H1 (cell line): ENCODE results near the gene DCAF7. TPM values are rescaled to one million over a fixed set of nuclear protein-coding genes. Genes with fewer than 3 reads are reported as not detected.
A peak's percentile ranks its signal among the peaks of the same experiment; 100 is the strongest.

Experiments
- CTCF ChIA-PET: fragments of 300-600 bp; sonication (Branson Sonifier 250); formaldehyde crosslinking; loops from one replicate; lab custom pipeline; 2021; ENCODE audit not compliant: partially characterized antibody; lab: Charles Lee
- POLR2A ChIA-PET: fragments of 300-600 bp; sonication (Branson Sonifier 250); formaldehyde crosslinking; loops from one replicate; lab custom pipeline; 2021; ENCODE audit warnings: inconsistent platforms; ENCODE audit not compliant: partially characterized antibody; lab: Charles Lee
- DNase-seq, 2 experiments: peaks; one replicate each; pipeline versions ENCODE4 v3.0.0 to v3.0.0-alpha.2; 2010 to 2022; ENCODE audit warnings: low spot score in 2 of 2, low read depth in 1 of 2, mixed read lengths in 1 of 2
- FAIRE-seq: peaks from 2 replicates; lab custom pipeline; 2011; peaks lifted over from hg19 to GRCh38; lab: Jason Lieb, UNC
- H2AFZ ChIP-seq: 2 replicates; pipeline ENCODE4 v1.8.1; 2012; ENCODE audit warnings: low read length, inconsistent platforms
- H2AK5ac ChIP-seq: 2 replicates; pipeline ENCODE4 v1.6.1; 2013; ENCODE audit warnings: low read depth, low read length
- H2BK120ac ChIP-seq: replicated peaks from 2 replicates; pipeline ENCODE3; 2013; ENCODE audit warnings: low read depth, low read length, inconsistent platforms
- H2BK12ac ChIP-seq: 2 replicates; pipeline ENCODE4 v1.6.1; 2013; ENCODE audit warnings: low read depth, low read length
- H2BK15ac ChIP-seq: 2 replicates; pipeline ENCODE4 v1.6.1; 2013; ENCODE audit warnings: low read length
- H2BK20ac ChIP-seq: 2 replicates; pipeline ENCODE4 v1.6.1; 2013; ENCODE audit warnings: low read length
- H2BK5ac ChIP-seq: 2 replicates; pipeline ENCODE4 v1.6.1; 2013; ENCODE audit warnings: low read depth, low read length
- H3K14ac ChIP-seq: 2 replicates; pipeline ENCODE4 v1.6.1; 2013; ENCODE audit warnings: inconsistent platforms; ENCODE audit not compliant: insufficient read length
- H3K18ac ChIP-seq: 2 replicates; pipeline ENCODE4 v1.6.1; 2013; ENCODE audit warnings: low read length; ENCODE audit errors: extremely low read depth
- H3K23ac ChIP-seq: 2 replicates; pipeline ENCODE4 v1.6.1; 2013; ENCODE audit warnings: inconsistent platforms; ENCODE audit not compliant: insufficient read length
- H3K23me2 ChIP-seq: 2 replicates; pipeline ENCODE4 v1.6.1; 2013; ENCODE audit warnings: low read depth, low read length
- H3K27ac ChIP-seq: 2 replicates; pipeline ENCODE4 v1.6.1; 2011; ENCODE audit warnings: low read depth, low read length, inconsistent platforms
- H3K27me3 ChIP-seq, 4 experiments: replicated peaks in 1 of 4; 1 replicate in 1 of 4; 2 replicates in 3 of 4; pipeline versions ENCODE4 v1.6.1 to v1.8.1; 2011 to 2013; ENCODE audit warnings: low read length in 3 of 4, mild to moderate bottlenecking in 3 of 4, inconsistent platforms in 2 of 4, mixed read lengths in 2 of 4, moderate library complexity in 1 of 4; ENCODE audit not compliant: control insufficient read depth in 3 of 4, insufficient read depth in 3 of 4; ENCODE audit errors: extremely low read depth in 1 of 4
- H3K36me3 ChIP-seq, 4 experiments: 2 replicates each; pipeline versions ENCODE4 v1.6.1 to v1.8.1; 2011 to 2013; ENCODE audit warnings: mild to moderate bottlenecking in 4 of 4, low read length in 3 of 4, moderate library complexity in 2 of 4, control low read depth in 1 of 4, inconsistent platforms in 1 of 4; ENCODE audit not compliant: insufficient read depth in 4 of 4, control insufficient read depth in 2 of 4
- H3K4ac ChIP-seq: replicated peaks from 2 replicates; pipeline ENCODE3; 2013; ENCODE audit warnings: low read length, low read depth, mixed read lengths, inconsistent platforms; ENCODE audit not compliant: insufficient read length
- H3K4me1 ChIP-seq, 4 experiments: replicated peaks in 1 of 4; 1 replicate in 1 of 4; 2 replicates in 3 of 4; pipeline versions ENCODE4 v1.6.1 to v1.8.1; 2011 to 2013; ENCODE audit warnings: low read length in 3 of 4, inconsistent platforms in 2 of 4, mixed read lengths in 1 of 4; ENCODE audit not compliant: insufficient read depth in 4 of 4, control insufficient read depth in 3 of 4
- H3K4me2 ChIP-seq, 2 experiments: 2 replicates each; pipeline versions ENCODE4 v1.6.1 to v1.8.1; 2011 to 2013; ENCODE audit warnings: low read depth in 2 of 2, low read length in 2 of 2, control low read depth in 1 of 2, inconsistent platforms in 1 of 2, mild to moderate bottlenecking in 1 of 2; ENCODE audit not compliant: insufficient read depth in 1 of 2
- H3K4me3 ChIP-seq, 4 experiments: fragments of 200-600, 300-600 bp in 1 of 4; sonication (generic), shearing (Covaris generic), sonication (Bioruptor Twin) in 1 of 4; 2 replicates each; pipeline versions ENCODE4 v1.5.1 to v1.8.1; 2011 to 2016; ENCODE audit warnings: low read length in 4 of 4, low read depth in 3 of 4, control low read depth in 2 of 4, inconsistent platforms in 2 of 4, mild to moderate bottlenecking in 2 of 4, mixed read lengths in 1 of 4, moderate library complexity in 1 of 4; ENCODE audit not compliant: insufficient read depth in 2 of 4; ENCODE audit errors: extremely low read depth in 1 of 4
- H3K56ac ChIP-seq: replicated peaks from 2 replicates; pipeline ENCODE3; 2013; ENCODE audit warnings: low read depth, mild to moderate bottlenecking, mixed read lengths, low read length, inconsistent platforms; ENCODE audit not compliant: insufficient read length
- H3K79me1 ChIP-seq: 2 replicates; pipeline ENCODE4 v1.6.1; 2013; ENCODE audit warnings: low read depth, low read length, control low read depth
- H3K79me2 ChIP-seq, 2 experiments: 2 replicates each; pipeline versions ENCODE4 v1.6.1 to v1.8.1; 2012 to 2013; ENCODE audit warnings: low read length in 2 of 2, mild to moderate bottlenecking in 2 of 2, inconsistent platforms in 1 of 2; ENCODE audit not compliant: insufficient read depth in 2 of 2, control insufficient read depth in 1 of 2
- H3K9ac ChIP-seq, 4 experiments: replicated peaks in 1 of 4; 1 replicate in 1 of 4; 2 replicates in 3 of 4; pipeline versions ENCODE4 v1.6.1 to v1.8.1; 2011 to 2013; ENCODE audit warnings: low read depth in 3 of 4, low read length in 3 of 4, control low read depth in 2 of 4, mild to moderate bottlenecking in 2 of 4, moderate library complexity in 2 of 4, inconsistent platforms in 1 of 4; ENCODE audit errors: extremely low read depth in 1 of 4
- H3K9me3 ChIP-seq, 2 experiments: 2 replicates each; pipeline versions ENCODE4 v1.6.1 to v1.8.1; 2012 to 2013; ENCODE audit warnings: mild to moderate bottlenecking in 2 of 2, moderate library complexity in 2 of 2, control low read depth in 1 of 2, inconsistent platforms in 1 of 2, low read depth in 1 of 2, low read length in 1 of 2, mixed read lengths in 1 of 2; ENCODE audit not compliant: insufficient read depth in 2 of 2
- H4K20me1 ChIP-seq, 2 experiments: replicated peaks in 1 of 2; 2 replicates each; pipeline versions ENCODE3 to v1.8.1; 2011 to 2013; ENCODE audit warnings: inconsistent platforms in 2 of 2, low read length in 2 of 2, mild to moderate bottlenecking in 1 of 2; ENCODE audit not compliant: insufficient read depth in 2 of 2, control insufficient read depth in 1 of 2
- H4K5ac ChIP-seq: 2 replicates; pipeline ENCODE4 v1.6.1; 2013; ENCODE audit warnings: low read length, low read depth, mixed read lengths, inconsistent platforms; ENCODE audit not compliant: insufficient read length
- H4K8ac ChIP-seq: 2 replicates; pipeline ENCODE4 v1.8.0; 2013; ENCODE audit warnings: mild to moderate bottlenecking, moderate library complexity, low read length, inconsistent platforms; ENCODE audit not compliant: insufficient read depth; ENCODE audit errors: extremely low read depth
- H4K91ac ChIP-seq: replicated peaks from 2 replicates; pipeline ENCODE3; 2013; ENCODE audit warnings: low read length, mixed read lengths, inconsistent platforms; ENCODE audit not compliant: insufficient read length
- CTCF ChIP-seq, 3 experiments: IDR thresholded peaks; 1 replicate in 2 of 3; 2 replicates in 1 of 3; pipeline versions ENCODE4 v1.5.1 to v1.6.1; 2011; ENCODE audit warnings: low read length in 3 of 3, mild to moderate bottlenecking in 3 of 3, inconsistent platforms in 2 of 3, low read depth in 1 of 3, moderate library complexity in 1 of 3; ENCODE audit not compliant: insufficient read depth in 1 of 3; ENCODE audit errors: control extremely low read depth in 1 of 3
- HDAC2 ChIP-seq, 2 experiments: fragments of 300-600 bp in 1 of 2; sonication (generic) in 1 of 2; IDR thresholded peaks; 2 replicates each; pipeline ENCODE4 v1.6.1; 2011 to 2012; ENCODE audit warnings: low read depth in 2 of 2, low read length in 2 of 2, mild to moderate bottlenecking in 2 of 2, moderate library complexity in 2 of 2, borderline replicate concordance in 1 of 2, inconsistent platforms in 1 of 2
- KDM4A ChIP-seq: IDR thresholded peaks from one replicate; pipeline ENCODE4 v1.7.1; 2012; ENCODE audit warnings: low read depth, mild to moderate bottlenecking, moderate library complexity, low read length, inconsistent platforms; ENCODE audit not compliant: severe bottlenecking
- SP2 ChIP-seq: IDR thresholded peaks from 2 replicates; pipeline ENCODE4 v1.6.1; 2012; ENCODE audit warnings: mild to moderate bottlenecking, low read length, inconsistent platforms
- WGBS, 2 experiments: shearing (Covaris generic) in 1 of 2; methylation state at CpG; one replicate each; pipeline versions ENCODE4 v1.1.6 to v1.1.7; 2013 to 2015; ENCODE audit warnings: low lambda C conversion rate in 2 of 2, mixed read lengths in 2 of 2, inconsistent platforms in 1 of 2, low coverage in 1 of 2, missing lambda C conversion rate in 1 of 2; ENCODE audit not compliant: insufficient replicate concordance in 2 of 2, insufficient coverage in 1 of 2, insufficient read length in 1 of 2; ENCODE audit errors: extremely low coverage in 1 of 2, missing lambda C conversion rate in 1 of 2; 5-methylcytosine and 5-hydroxymethylcytosine counted together
- polyA plus RNA-seq, 7 experiments: library from polyadenylated mRNA; depleted of rRNA in 3 of 7; stranded (reverse) in 5 of 7; unstranded in 2 of 7; fragments of >200 nt in 5 of 7; fragments of 200-250 nt in 2 of 7; gene quantifications; 1 replicate in 5 of 7; 2 replicates in 1 of 7; 4 replicates in 1 of 7; pipeline versions ENCODE4 v1.2.1 to v1.2.3, GENCODE V29; 2011 to 2013; ENCODE audit warnings: missing spikeins in 2 of 7, mixed read lengths in 2 of 7
- total RNA-seq: library from RNA; stranded (reverse); fragmentation: NEBNext Ultra II Directional; extraction: Animal tissue kit (Norgen Biotek cat#: 25700); gene quantifications from 2 replicates; pipeline ENCODE4 v1.2.1, GENCODE V29; 2021

DCAF7 gene
- total and polyA plus RNA-seq, 2 of the 8 experiments (the other 6 are each of a cell fraction or from before 2014, with no cell fraction given) = 74.9 to 94.1 TPM

GRCh38 chr17:63537991-63538692 is 12.1 kb upstream of the DCAF7 start:
- no peaks in the 10 kb centered on the region for H4K20me1 ChIP-seq
- H3K79me1 ChIP-seq = no peaks in the 10 kb centered on the region
- no peak overlapping the region; a peak in 1 of 7 replicates for H3K9ac ChIP-seq
- peak overlapping the region; percentile 7 to 57 (median 22); a peak in 7 of 8 replicates for H3K4me3 ChIP-seq
- no peak overlapping the region for H2BK12ac ChIP-seq
- no peak overlapping the region for H2BK120ac ChIP-seq
- H3K79me2 ChIP-seq = no peaks in the 10 kb centered on the region
- H2BK5ac ChIP-seq = no peak overlapping the region
- peaks cover 0 to 15% (median 2%) of the 10 kb centered on the region in 4 experiments; a peak in 5 of 7 replicates for H3K4me1 ChIP-seq
- peak overlapping the region; percentile 81; the same call in 1 of the 2 replicates for H2BK15ac ChIP-seq
- no peak for TF ChIP-seq CTCF (IDR thresholded peaks at IDR 0.05; ENCODE audit: control extremely low read depth in 1 of 3, insufficient read depth in 1 of 3, low read depth in 1 of 3, low read length in 3 of 3)
- TF ChIP-seq SP2 = no peak
- TF ChIP-seq HDAC2 (IDR thresholded peaks at IDR 0.05; ENCODE audit: borderline replicate concordance in 1 of 2, low read depth in 2 of 2, low read length in 2 of 2) = no peak
- peak; percentile 24 for TF ChIP-seq KDM4A
- DNase-seq (peak in 1 of 2 experiments; percentile 55), FAIRE-seq (no peak)
- peak overlapping the region; percentile 69 to 78 for H3K4me2 ChIP-seq
- H4K8ac ChIP-seq = peak overlapping the region; percentile 46; the same call in 1 of the 2 replicates
- H3K36me3 ChIP-seq = no peaks in the 10 kb centered on the region
- peaks cover 0 to 23% (median 14%) of the 10 kb centered on the region in 4 experiments; a peak in 5 of 7 replicates for H3K27me3 ChIP-seq
- H3K9me3 ChIP-seq = no peaks in the 10 kb centered on the region
- H3K4ac ChIP-seq = no peak overlapping the region
- H3K23ac ChIP-seq = no peak overlapping the region
- H4K91ac ChIP-seq = no peak overlapping the region
- CTCF ChIA-PET = interaction anchor here (1.0 to 1.5 kb wide), 3 partner anchors 8 to 63 kb away, joined by 3 read pairs; no protein-coding TSS in a partner anchor
- no peak overlapping the region for H2BK20ac ChIP-seq
- H3K27ac ChIP-seq = no peak overlapping the region
- H3K23me2 ChIP-seq = peaks cover 7% of the 10 kb centered on the region; the same call in 1 of the 2 replicates
- 30% methylated on average over 41 of the region's 62 CpGs; no CpG with 5 or more reads in 1 of the 2 experiments for WGBS, 2 experiments
- no peak overlapping the region for H4K5ac ChIP-seq
- H3K18ac ChIP-seq = no peak overlapping the region; the same call in none of the 2 replicates
- POLR2A ChIA-PET = interaction anchor here (0.5 to 1.1 kb wide), 3 partner anchors 11 to 1444 kb away, joined by 3 to 4 read pairs (median 3); no protein-coding TSS in a partner anchor
- no peak overlapping the region; the same call in 1 of the 2 replicates for H2AFZ ChIP-seq
- no peak overlapping the region for H3K14ac ChIP-seq
- H3K56ac ChIP-seq = no peak overlapping the region
- no peak overlapping the region for H2AK5ac ChIP-seq
